GM23338 (cell line): ENCODE measurements around the gene NFKBIA.

Experiments used
- CREB1 ChIP-seq: fragments of 250-450 bp; sonication (Bioruptor Pico); IDR thresholded peaks from 2 replicates; pipeline ENCODE4 v1.5.0; 2020; ENCODE audit warnings: low read depth, mild to moderate bottlenecking, moderate library complexity
- CTCF ChIP-seq, 2 experiments: fragments of 200-600 bp in 1 of 2; sonication (generic) in 1 of 2; conservative IDR thresholded peaks; 2 replicates each; pipeline versions ENCODE4 v1.5.1 to v1.6.1; 2016 to 2017; ENCODE audit warnings: antibody characterized with exemption in 2 of 2, low read depth in 2 of 2, mild to moderate bottlenecking in 2 of 2, moderate library complexity in 1 of 2
- ETS1 ChIP-seq: IDR thresholded peaks from 2 replicates; pipeline ENCODE4 v1.6.1; 2016; ENCODE audit warnings: antibody characterized with exemption
- EZH2 ChIP-seq: fragments of 200-600 bp; sonication (generic); IDR thresholded peaks from one replicate; pipeline ENCODE4 v1.8.0; 2017; ENCODE audit warnings: antibody characterized with exemption, mild to moderate bottlenecking, low read depth; ENCODE audit not compliant: unreplicated experiment
- EZH2phosphoT487 ChIP-seq: fragments of 200-600 bp; sonication (generic); IDR thresholded peaks from one replicate; pipeline ENCODE4 v1.8.1; 2018; ENCODE audit warnings: antibody characterized with exemption; ENCODE audit not compliant: unreplicated experiment
- JUNB ChIP-seq: IDR thresholded peaks from one replicate; pipeline ENCODE4 v1.6.1; 2016; ENCODE audit warnings: antibody characterized with exemption; ENCODE audit not compliant: unreplicated experiment
- POLR2AphosphoS5 ChIP-seq: IDR thresholded peaks from 2 replicates; pipeline ENCODE4 v1.6.1; 2016; ENCODE audit warnings: antibody characterized with exemption, low read depth
- REST ChIP-seq: IDR thresholded peaks from one replicate; pipeline ENCODE4 v1.6.1; 2018; ENCODE audit warnings: antibody characterized with exemption; ENCODE audit not compliant: unreplicated experiment
- ZNF331 ChIP-seq: fragments of 250-450 bp; sonication (Bioruptor Pico); IDR thresholded peaks from 2 replicates; pipeline ENCODE4 v1.5.0; 2020; ENCODE audit warnings: low read depth, mild to moderate bottlenecking, moderate library complexity

GRCh38 chr14:35388656-35389314 is 15.8 kb downstream of the NFKBIA start:
- no peak for TF ChIP-seq CTCF (conservative IDR thresholded peaks at IDR 0.05; ENCODE audit: low read depth in 2 of 2)
- TF ChIP-seq EZH2phosphoT487 = no peak
- no peak for TF ChIP-seq EZH2
- no peak for TF ChIP-seq ETS1
- no peak for TF ChIP-seq REST
- TF ChIP-seq POLR2AphosphoS5 = no peak
- no peak for TF ChIP-seq JUNB
- TF ChIP-seq ZNF331 (CRISPR knock-in tag) = no peak
- TF ChIP-seq CREB1 (CRISPR knock-in tag) = no peak
